WTC11 (cell line): ENCODE data around the gene RCE1. TPM values are rescaled to one million over a fixed set of nuclear protein-coding genes. Genes with fewer than 3 reads are reported as not detected.
A peak's percentile ranks its signal among the peaks of the same experiment; 100 is the strongest.

Experiments used
- ATAC-seq: fragments of 200-7000 bp; cut with Tn5 transposase; 2 replicates; pipeline ENCODE4 v1.10.0; 2021; ENCODE audit warnings: mild to moderate bottlenecking, moderate library complexity
- CTCF ChIA-PET: fragments of 300-600 bp; sonication (Branson Sonifier 250); formaldehyde crosslinking; loops from one replicate; lab custom pipeline; 2021; ENCODE audit warnings: antibody characterized with exemption; lab: Charles Lee
- POLR2A ChIA-PET: fragments of 350-600 bp; sonication (Branson Sonifier 250); formaldehyde crosslinking; loops from one replicate; lab custom pipeline; 2021; ENCODE audit warnings: antibody characterized with exemption; lab: Charles Lee
- DNase-seq: peaks from one replicate; pipeline ENCODE4 v3.0.0; 2021; ENCODE audit warnings: low spot score
- H3K27ac Mint-ChIP-seq: 2 replicates; pipeline ENCODE4 v1.8.0; 2021; ENCODE audit warnings: mixed read lengths
- H3K27me3 Mint-ChIP-seq: 2 replicates; pipeline ENCODE4 v1.8.0; 2021; ENCODE audit warnings: low read depth, mild to moderate bottlenecking, moderate library complexity, mixed read lengths
- H3K36me3 Mint-ChIP-seq: 2 replicates; pipeline ENCODE4 v1.8.0; 2021; ENCODE audit warnings: mixed read lengths
- H3K4me1 Mint-ChIP-seq: 2 replicates; pipeline ENCODE4 v1.8.0; 2022; ENCODE audit warnings: mixed read lengths
- H3K4me3 Mint-ChIP-seq: 2 replicates; pipeline ENCODE4 v1.8.0; 2021; ENCODE audit warnings: mild to moderate bottlenecking, moderate library complexity, mixed read lengths
- H3K9me3 Mint-ChIP-seq: 2 replicates; pipeline ENCODE4 v1.8.0; 2021; ENCODE audit warnings: mixed read lengths
- ATF1 ChIP-seq: sonication (generic); formaldehyde crosslinking; IDR thresholded peaks from 2 replicates; pipeline ENCODE4 v1.8.1; 2023; ENCODE audit warnings: mild to moderate bottlenecking, moderate library complexity, missing genetic modification reagents
- CREM ChIP-seq: sonication (generic); formaldehyde crosslinking; IDR thresholded peaks from 2 replicates; pipeline ENCODE4 v1.8.1; 2022; ENCODE audit warnings: mild to moderate bottlenecking, missing genetic modification reagents, moderate library complexity
- FOXJ3 ChIP-seq: sonication (generic); formaldehyde crosslinking; IDR thresholded peaks from 2 replicates; pipeline ENCODE4 v1.9.0; 2021; ENCODE audit warnings: missing genetic modification reagents, mild to moderate bottlenecking, borderline replicate concordance
- HMGA2 ChIP-seq: fragments of 250-450 bp; sonication (Bioruptor Pico); IDR thresholded peaks from 2 replicates; pipeline ENCODE4 v1.4.0; 2021; ENCODE audit warnings: mild to moderate bottlenecking, moderate library complexity
- NFATC4 ChIP-seq: fragments of 250-450 bp; sonication (Bioruptor Pico); IDR thresholded peaks from 2 replicates; pipeline ENCODE4 v1.9.0; 2021; ENCODE audit warnings: mild to moderate bottlenecking
- NFYB ChIP-seq: sonication (generic); formaldehyde crosslinking; conservative IDR thresholded peaks from 2 replicates; pipeline ENCODE4 v1.8.0; 2022; ENCODE audit warnings: low read depth, missing genetic modification reagents
- RORB ChIP-seq: fragments of 250-450 bp; sonication (Bioruptor Pico); IDR thresholded peaks from 2 replicates; pipeline ENCODE4 v1.9.0; 2021; ENCODE audit warnings: mild to moderate bottlenecking
- SOX15 ChIP-seq: fragments of 250-450 bp; sonication (Bioruptor Pico); IDR thresholded peaks from 2 replicates; pipeline ENCODE4 v1.9.0; 2021; ENCODE audit warnings: mild to moderate bottlenecking
- SP1 ChIP-seq: sonication (generic); formaldehyde crosslinking; conservative IDR thresholded peaks from 2 replicates; pipeline ENCODE4 v1.8.1; 2022; ENCODE audit warnings: missing genetic modification reagents
- TEAD1 ChIP-seq: sonication (generic); formaldehyde crosslinking; IDR thresholded peaks from 2 replicates; pipeline ENCODE4 v1.8.0; 2022; ENCODE audit warnings: mild to moderate bottlenecking, missing genetic modification reagents
- total RNA-seq: library from RNA; stranded (reverse); gene quantifications from 3 replicates; pipeline ENCODE4 v1.2.3, GENCODE V29; 2021
- TF ChIP-seq, protein P1 (sequence below): sonication (generic); formaldehyde crosslinking; IDR thresholded peaks from 2 replicates; pipeline ENCODE4 v1.8.1; 2022; ENCODE audit warnings: missing genetic modification reagents, borderline replicate concordance
- TF ChIP-seq, protein P2 (sequence below): sonication (generic); formaldehyde crosslinking; IDR thresholded peaks from 2 replicates; pipeline ENCODE4 v1.8.0; 2022; ENCODE audit warnings: missing genetic modification reagents
- TF ChIP-seq, protein P3 (sequence below): sonication (generic); formaldehyde crosslinking; IDR thresholded peaks from 2 replicates; pipeline ENCODE4 v1.8.0; 2023; ENCODE audit warnings: missing genetic modification reagents
- TF ChIP-seq, protein P4 (sequence below): fragments of 250-450 bp; sonication (Bioruptor Pico); conservative IDR thresholded peaks from 2 replicates; pipeline ENCODE4 v1.9.0; 2021; ENCODE audit warnings: mild to moderate bottlenecking
- TF ChIP-seq, protein P5 (sequence below): sonication (generic); formaldehyde crosslinking; conservative IDR thresholded peaks from 2 replicates; pipeline ENCODE4 v1.8.1; 2022; ENCODE audit warnings: mild to moderate bottlenecking, missing genetic modification reagents
- TF ChIP-seq, protein P6 (sequence below): sonication (generic); formaldehyde crosslinking; IDR thresholded peaks from 2 replicates; pipeline ENCODE4 v1.8.1; 2023; ENCODE audit warnings: mild to moderate bottlenecking, missing genetic modification reagents, moderate library complexity

Gene RCE1
- total RNA-seq, 1 experiment from 2014 or later = 34.6 TPM

DNA sequence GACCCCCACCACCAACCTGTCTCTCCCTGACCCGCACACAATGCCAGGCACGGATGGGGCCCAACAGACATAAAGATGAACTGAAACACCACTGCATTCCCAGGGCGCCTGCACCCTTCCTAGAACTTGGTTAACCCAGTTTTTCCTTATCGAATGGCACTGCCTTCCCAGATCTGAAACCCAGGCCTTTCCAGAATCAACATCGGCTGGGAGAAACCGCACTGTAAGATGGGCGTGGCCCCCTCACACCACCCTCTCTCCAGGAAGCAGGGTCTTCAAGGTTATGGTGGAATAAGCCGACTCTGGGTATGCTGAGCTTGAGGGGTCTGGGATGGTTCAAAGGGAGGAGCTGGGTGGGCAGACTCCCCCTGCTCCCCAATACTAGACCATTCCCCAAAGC, 36.8 kb downstream of the RCE1 start (continued):
- TF ChIP-seq SOX15 (CRISPR knock-in tag) = no peak
- TF ChIP-seq RORB (CRISPR knock-in tag) = no peak
- no peak for TF ChIP-seq NFATC4 (CRISPR knock-in tag)
- TF ChIP-seq ATF1 (CRISPR knock-in tag) = no peak
- TF ChIP-seq, protein P1, sequence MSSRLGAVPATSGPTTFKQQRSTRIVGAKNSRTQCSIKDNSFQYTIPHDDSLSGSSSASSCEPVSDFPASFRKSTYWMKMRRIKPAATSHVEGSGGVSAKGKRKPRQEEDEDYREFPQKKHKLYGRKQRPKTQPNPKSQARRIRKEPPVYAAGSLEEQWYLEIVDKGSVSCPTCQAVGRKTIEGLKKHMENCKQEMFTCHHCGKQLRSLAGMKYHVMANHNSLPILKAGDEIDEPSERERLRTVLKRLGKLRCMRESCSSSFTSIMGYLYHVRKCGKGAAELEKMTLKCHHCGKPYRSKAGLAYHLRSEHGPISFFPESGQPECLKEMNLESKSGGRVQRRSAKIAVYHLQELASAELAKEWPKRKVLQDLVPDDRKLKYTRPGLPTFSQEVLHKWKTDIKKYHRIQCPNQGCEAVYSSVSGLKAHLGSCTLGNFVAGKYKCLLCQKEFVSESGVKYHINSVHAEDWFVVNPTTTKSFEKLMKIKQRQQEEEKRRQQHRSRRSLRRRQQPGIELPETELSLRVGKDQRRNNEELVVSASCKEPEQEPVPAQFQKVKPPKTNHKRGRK = no peak
- TF ChIP-seq, protein P2, sequence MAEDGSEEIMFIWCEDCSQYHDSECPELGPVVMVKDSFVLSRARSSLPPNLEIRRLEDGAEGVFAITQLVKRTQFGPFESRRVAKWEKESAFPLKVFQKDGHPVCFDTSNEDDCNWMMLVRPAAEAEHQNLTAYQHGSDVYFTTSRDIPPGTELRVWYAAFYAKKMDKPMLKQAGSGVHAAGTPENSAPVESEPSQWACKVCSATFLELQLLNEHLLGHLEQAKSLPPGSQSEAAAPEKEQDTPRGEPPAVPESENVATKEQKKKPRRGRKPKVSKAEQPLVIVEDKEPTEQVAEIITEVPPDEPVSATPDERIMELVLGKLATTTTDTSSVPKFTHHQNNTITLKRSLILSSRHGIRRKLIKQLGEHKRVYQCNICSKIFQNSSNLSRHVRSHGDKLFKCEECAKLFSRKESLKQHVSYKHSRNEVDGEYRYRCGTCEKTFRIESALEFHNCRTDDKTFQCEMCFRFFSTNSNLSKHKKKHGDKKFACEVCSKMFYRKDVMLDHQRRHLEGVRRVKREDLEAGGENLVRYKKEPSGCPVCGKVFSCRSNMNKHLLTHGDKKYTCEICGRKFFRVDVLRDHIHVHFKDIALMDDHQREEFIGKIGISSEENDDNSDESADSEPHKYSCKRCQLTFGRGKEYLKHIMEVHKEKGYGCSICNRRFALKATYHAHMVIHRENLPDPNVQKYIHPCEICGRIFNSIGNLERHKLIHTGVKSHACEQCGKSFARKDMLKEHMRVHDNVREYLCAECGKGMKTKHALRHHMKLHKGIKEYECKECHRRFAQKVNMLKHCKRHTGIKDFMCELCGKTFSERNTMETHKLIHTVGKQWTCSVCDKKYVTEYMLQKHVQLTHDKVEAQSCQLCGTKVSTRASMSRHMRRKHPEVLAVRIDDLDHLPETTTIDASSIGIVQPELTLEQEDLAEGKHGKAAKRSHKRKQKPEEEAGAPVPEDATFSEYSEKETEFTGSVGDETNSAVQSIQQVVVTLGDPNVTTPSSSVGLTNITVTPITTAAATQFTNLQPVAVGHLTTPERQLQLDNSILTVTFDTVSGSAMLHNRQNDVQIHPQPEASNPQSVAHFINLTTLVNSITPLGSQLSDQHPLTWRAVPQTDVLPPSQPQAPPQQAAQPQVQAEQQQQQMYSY (CRISPR knock-in tag) = no peak

DNA sequence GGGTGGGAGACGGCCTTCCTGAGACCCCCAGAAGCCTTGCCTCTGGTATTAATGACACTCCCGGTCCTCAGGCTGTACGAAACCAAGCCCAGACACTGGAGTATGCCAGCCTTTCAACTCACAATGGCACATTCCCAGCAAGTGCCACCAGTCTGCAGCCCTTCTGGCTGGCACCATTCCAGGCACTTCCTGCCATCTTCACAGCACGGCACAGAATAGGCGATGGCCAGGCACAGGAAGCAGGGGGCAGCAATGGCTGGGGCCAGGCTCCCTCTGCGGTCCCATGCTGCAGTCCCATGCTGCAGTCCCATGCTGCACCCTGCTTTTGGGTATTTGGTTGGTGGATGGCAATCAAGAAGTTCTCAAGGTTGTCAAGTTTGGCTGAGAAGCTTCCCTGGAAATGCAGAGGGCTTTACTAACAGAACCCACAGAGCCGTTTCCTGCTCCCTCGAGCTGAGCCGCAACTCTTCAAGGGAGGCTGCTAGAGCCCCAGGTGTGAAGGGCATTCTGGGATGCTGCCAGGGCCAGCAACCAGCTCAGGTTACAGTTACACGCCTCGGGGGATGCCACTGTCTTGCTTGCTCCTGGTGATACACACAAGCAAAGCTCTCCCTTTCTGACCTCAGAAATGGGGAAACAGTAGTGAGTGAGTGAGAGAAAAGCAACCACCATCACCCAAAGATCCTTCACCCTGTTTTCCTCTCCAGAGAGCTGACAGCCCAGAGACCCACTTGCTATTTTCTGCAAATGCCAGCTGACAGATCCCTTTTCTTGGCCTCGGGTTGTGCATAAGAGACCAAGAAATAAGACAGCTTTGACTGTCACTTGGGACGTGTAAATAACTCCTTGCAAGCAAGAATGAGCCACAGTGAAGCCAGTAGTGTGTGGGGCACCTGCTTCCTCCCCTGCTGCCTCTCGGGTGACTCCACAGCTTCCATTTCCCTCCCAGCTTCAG, 37.5 kb downstream of the RCE1 start:
- peaks cover 39% of the 10 kb centered on the region for H3K4me1 Mint-ChIP-seq
- no peak for DNase-seq
- CTCF ChIA-PET = interaction anchor here (0.6 to 3.9 kb wide), 22 partner anchors 8 to 186 kb away, joined by 3 to 39 read pairs (median 4); partner anchors contain the start of genes C11orf86, PC and RCE1
- H3K4me3 Mint-ChIP-seq = no peak overlapping the region
- H3K27ac Mint-ChIP-seq = peak overlapping the region; percentile 83
- POLR2A ChIA-PET = interaction anchor here (0.6 kb wide), 1 partner anchor 29 kb away, joined by 3 read pairs; no protein-coding TSS in a partner anchor
- no peaks in the 10 kb centered on the region for H3K27me3 Mint-ChIP-seq
- no peaks in the 10 kb centered on the region for H3K9me3 Mint-ChIP-seq
- H3K36me3 Mint-ChIP-seq = no peaks in the 10 kb centered on the region
- TF ChIP-seq, protein P3, sequence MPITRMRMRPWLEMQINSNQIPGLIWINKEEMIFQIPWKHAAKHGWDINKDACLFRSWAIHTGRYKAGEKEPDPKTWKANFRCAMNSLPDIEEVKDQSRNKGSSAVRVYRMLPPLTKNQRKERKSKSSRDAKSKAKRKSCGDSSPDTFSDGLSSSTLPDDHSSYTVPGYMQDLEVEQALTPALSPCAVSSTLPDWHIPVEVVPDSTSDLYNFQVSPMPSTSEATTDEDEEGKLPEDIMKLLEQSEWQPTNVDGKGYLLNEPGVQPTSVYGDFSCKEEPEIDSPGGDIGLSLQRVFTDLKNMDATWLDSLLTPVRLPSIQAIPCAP (CRISPR knock-in tag) = no peak
- TF ChIP-seq CREM (CRISPR knock-in tag) (no peak), SP1 (no peak), ATF1 (CRISPR knock-in tag) (no peak), TEAD1 (CRISPR knock-in tag) (no peak), HMGA2 (CRISPR knock-in tag) (no peak), FOXJ3 (no peak), NFYB (CRISPR knock-in tag) (no peak)
- TF ChIP-seq, protein P4, sequence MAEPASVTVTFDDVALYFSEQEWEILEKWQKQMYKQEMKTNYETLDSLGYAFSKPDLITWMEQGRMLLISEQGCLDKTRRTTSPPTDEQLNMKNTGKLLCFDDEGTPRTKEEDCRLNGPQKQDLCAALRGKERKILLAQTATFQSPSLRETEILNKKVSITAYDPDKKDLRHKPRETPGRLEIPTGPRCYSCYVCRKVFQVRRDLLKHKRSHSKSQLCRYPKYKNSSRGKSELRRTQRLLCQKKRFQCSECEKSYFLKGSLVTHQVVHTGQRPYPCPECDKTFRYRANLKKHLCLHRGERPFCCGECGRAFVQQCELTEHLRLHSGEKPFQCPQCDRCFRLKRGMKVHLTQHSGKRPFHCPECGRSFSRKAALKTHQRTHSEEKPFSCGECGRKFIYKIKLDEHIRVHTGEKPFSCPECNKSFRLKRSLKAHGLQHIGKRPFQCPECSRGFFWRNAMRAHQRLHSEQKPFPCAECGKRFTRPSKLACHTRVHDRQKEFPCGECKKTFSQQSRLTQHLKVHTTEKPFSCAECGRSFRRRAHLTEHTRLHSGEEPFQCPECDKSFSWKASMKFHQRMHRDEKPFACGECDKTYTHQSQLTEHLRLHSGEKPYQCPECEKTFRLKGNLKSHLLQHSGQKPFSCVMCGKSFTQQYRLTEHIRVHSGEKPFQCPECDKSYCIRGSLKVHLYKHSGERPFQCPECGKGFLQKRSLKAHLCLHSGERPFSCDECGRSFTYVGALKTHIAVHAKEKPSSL = no peak
- TF ChIP-seq, protein P5, sequence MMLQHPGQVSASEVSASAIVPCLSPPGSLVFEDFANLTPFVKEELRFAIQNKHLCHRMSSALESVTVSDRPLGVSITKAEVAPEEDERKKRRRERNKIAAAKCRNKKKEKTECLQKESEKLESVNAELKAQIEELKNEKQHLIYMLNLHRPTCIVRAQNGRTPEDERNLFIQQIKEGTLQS (CRISPR knock-in tag) = no peak
- TF ChIP-seq, protein P6, sequence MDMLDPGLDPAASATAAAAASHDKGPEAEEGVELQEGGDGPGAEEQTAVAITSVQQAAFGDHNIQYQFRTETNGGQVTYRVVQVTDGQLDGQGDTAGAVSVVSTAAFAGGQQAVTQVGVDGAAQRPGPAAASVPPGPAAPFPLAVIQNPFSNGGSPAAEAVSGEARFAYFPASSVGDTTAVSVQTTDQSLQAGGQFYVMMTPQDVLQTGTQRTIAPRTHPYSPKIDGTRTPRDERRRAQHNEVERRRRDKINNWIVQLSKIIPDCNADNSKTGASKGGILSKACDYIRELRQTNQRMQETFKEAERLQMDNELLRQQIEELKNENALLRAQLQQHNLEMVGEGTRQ (CRISPR knock-in tag) = no peak
- ATAC-seq = peak; percentile 44
